Skeletal muscle tissue (tissue), 4 donors: ENCODE results near the gene DOCK8. TPM values are rescaled to one million over a fixed set of nuclear protein-coding genes. Genes with fewer than 3 reads are reported as not detected.
"Not testable (repeated sequence)": the region's sequence is repeated elsewhere in the genome, so short reads cannot be mapped to it uniquely, and the experiment has no call there.

Experiments
- H3K27ac ChIP-seq: one replicate; pipeline ENCODE4 v1.7.0; 2013; ENCODE audit warnings: mild to moderate bottlenecking, low read depth, low read length, inconsistent platforms
- H3K27me3 ChIP-seq, 3 donors: one replicate each; pipeline ENCODE4 v1.7.0; 2013; ENCODE audit warnings: low read length in 3 of 3; ENCODE audit not compliant: control insufficient read depth in 3 of 3, insufficient read depth in 3 of 3
- H3K36me3 ChIP-seq, 3 donors: one replicate each; pipeline ENCODE4 v1.7.0; 2013; ENCODE audit warnings: low read length in 3 of 3; ENCODE audit not compliant: control insufficient read depth in 3 of 3, insufficient read depth in 3 of 3
- H3K4me1 ChIP-seq, 3 donors: one replicate each; pipeline ENCODE4 v1.7.0; 2013; ENCODE audit warnings: low read length in 3 of 3, mild to moderate bottlenecking in 3 of 3; ENCODE audit not compliant: control insufficient read depth in 3 of 3, insufficient read depth in 3 of 3
- H3K4me3 ChIP-seq, 3 donors: one replicate each; pipeline ENCODE4 v1.7.0; 2013; ENCODE audit warnings: low read length in 3 of 3
- H3K9ac ChIP-seq, 3 donors: one replicate each; pipeline ENCODE4 v1.7.0; 2013; ENCODE audit warnings: low read length in 3 of 3, mild to moderate bottlenecking in 3 of 3, moderate library complexity in 2 of 3, low read depth in 1 of 3
- H3K9me3 ChIP-seq, 3 donors: one replicate each; pipeline ENCODE4 v1.7.0; 2013; ENCODE audit warnings: low read length in 3 of 3; ENCODE audit not compliant: control insufficient read depth in 3 of 3
- total RNA-seq: library from RNA; depleted of rRNA; stranded (reverse); fragments of >200 nt; gene quantifications from one replicate; pipeline ENCODE4 v1.2.3, GENCODE V29; 2014
- donor health status: Osteomylitis.

Gene DOCK8
- total RNA-seq, 1 donor from 2014 or later = 13.0 TPM

GRCh38 chr9:398085-398484 is 183.4 kb downstream of the DOCK8 start:
- Histone ChIP-seq H3K4me1 (no peaks in the 10 kb centered on the region), H3K9ac (no peak overlapping the region), H3K9me3 (no peaks in the 10 kb centered on the region), H3K27ac (no peak overlapping the region), H3K27me3 (no peaks in the 10 kb centered on the region), H3K4me3 (no peak overlapping the region), H3K36me3 (no peaks in the 10 kb centered on the region)

DNA sequence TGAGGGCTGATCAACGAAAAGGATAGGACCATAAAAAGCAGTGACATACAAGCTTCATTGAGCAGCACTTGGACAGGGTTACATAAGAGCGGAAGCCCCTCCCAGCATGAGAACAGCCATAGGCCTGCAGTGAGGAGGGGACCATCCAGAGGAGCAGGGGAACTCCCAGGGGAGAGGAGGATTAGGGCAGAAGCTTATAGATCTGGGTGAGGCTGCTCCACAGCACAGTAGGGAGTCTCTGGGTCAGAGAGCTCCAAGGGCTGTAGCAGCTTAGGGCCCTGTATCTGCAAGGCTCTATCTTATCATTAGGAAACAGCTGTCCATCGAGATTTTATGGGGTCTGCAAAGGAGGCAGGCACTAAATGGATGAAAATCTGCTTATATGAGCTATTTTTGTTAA is 186.6 kb downstream of the DOCK8 start:
- Histone ChIP-seq H3K27me3 (no peaks in the 10 kb centered on the region), H3K27ac (no peak overlapping the region), H3K4me3 (no peak overlapping the region), H3K36me3 (no peaks in the 10 kb centered on the region), H3K9me3 (no peaks in the 10 kb centered on the region), H3K4me1 (no peaks in the 10 kb centered on the region), H3K9ac (no peak overlapping the region)

- Histone ChIP-seq H3K36me3 (no peaks in the 10 kb centered on the region), H3K27ac (no peak overlapping the region), H3K9ac (no peak overlapping the region), H3K4me1 (peaks cover 0 to 4% (median 0%) of the 10 kb centered on the region in 3 donors), H3K4me3 (no peak overlapping the region), H3K9me3 (no peaks in the 10 kb centered on the region), H3K27me3 (no peaks in the 10 kb centered on the region)
Observed at GRCh38 chr9:404234-404633, 189.6 kb downstream of the DOCK8 start.

GRCh38 chr9:405341-405740 is 190.7 kb downstream of the DOCK8 start:
- no peaks in the 10 kb centered on the region for H3K27me3 ChIP-seq
- no peak overlapping the region for H3K4me3 ChIP-seq
- no peaks in the 10 kb centered on the region for H3K9me3 ChIP-seq
- H3K27ac ChIP-seq = no peak overlapping the region
- peaks cover 0 to 4% (median 0%) of the 10 kb centered on the region in 3 donors for H3K4me1 ChIP-seq
- no peak overlapping the region for H3K9ac ChIP-seq
- H3K36me3 ChIP-seq = no peaks in the 10 kb centered on the region

GRCh38 chr9:406886-407654 is 192.4 kb downstream of the DOCK8 start:
- Histone ChIP-seq H3K9ac (no peak overlapping the region), H3K4me1 (peaks cover 0 to 4% (median 0%) of the 10 kb centered on the region in 3 donors), H3K4me3 (no peak overlapping the region), H3K36me3 (no peaks in the 10 kb centered on the region), H3K27ac (no peak overlapping the region), H3K9me3 (no peaks in the 10 kb centered on the region), H3K27me3 (no peaks in the 10 kb centered on the region)

DNA sequence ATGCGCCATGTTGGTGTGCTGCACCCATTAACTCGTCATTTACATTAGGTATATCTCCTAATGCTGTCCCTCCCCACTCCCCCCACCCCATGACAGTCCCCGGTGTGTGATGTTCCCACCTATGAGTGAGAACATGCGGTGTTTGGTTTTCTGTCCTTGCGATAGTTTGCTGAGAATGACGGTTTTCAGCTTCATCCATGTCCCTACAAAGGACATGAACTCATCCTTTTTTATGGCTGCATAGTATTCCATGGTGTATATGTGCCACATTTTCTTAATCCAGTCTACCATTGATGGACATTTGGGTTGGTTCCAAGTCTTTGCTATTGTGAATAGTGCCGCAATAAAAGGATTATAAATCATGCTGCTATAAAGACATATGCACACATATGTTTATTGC is 195.0 kb downstream of the DOCK8 start:
- H3K4me1 ChIP-seq, H3K9me3 ChIP-seq, H3K9ac ChIP-seq, H3K27ac ChIP-seq, H3K4me3 ChIP-seq, H3K36me3 ChIP-seq, H3K27me3 ChIP-seq: not testable (repeated sequence)

DNA sequence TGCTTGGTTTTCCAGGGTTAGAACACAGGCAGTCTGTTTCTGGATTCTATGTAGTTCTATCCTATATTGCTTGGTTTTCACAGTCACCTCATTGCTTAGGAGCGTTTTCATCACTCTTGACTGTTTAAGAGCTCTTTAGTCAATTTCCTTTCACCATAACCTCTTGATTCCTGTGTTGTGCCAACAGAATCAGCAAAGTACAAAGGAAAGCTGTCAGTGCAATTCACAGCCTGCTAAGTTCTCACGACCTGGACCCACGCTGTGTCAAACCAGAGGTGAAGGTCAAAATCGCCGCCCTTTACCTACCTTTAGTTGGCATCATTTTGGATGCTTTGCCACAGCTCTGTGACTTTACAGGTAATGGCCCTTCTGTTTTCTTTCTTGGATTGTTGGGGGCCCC is 199.9 kb downstream of the DOCK8 start:
- no peak overlapping the region for H3K9ac ChIP-seq
- H3K27ac ChIP-seq = no peak overlapping the region
- H3K9me3 ChIP-seq = no peaks in the 10 kb centered on the region
- no peaks in the 10 kb centered on the region for H3K4me1 ChIP-seq
- H3K36me3 ChIP-seq = no peaks in the 10 kb centered on the region
- no peaks in the 10 kb centered on the region for H3K27me3 ChIP-seq
- H3K4me3 ChIP-seq = no peak overlapping the region

DNA sequence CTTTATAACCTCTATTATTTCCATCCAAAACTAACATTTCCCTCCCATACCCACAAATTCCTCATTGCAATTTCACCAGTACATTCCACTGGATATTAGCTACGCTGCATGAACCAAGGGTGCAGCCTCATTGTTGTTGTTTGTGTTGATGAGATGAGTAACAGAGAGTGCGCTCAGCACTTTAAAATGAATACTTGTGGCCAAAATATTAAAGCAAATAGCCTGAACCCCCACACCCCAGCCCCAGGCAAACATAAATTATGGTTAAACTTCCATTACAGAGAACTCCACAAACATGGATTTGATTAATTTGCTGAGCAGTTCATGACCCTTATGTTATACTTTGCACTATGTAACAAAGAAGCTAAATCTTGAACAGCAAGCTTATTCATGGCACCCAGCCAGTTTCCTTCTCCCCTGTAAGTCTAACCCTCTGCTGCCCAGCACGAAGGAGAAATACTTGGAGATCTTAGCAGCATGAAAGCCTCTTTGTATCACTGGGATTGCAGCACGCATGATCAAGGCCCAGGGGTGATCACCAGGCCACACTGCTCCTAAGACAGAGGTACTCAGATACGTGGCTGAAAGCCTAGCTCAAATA is 205.0 kb downstream of the DOCK8 start:
- no peaks in the 10 kb centered on the region for H3K9me3 ChIP-seq
- H3K36me3 ChIP-seq = peaks cover 0 to 4% (median 2%) of the 10 kb centered on the region in 3 donors
- H3K4me1 ChIP-seq = no peaks in the 10 kb centered on the region
- H3K27ac ChIP-seq = no peak overlapping the region
- no peak overlapping the region for H3K9ac ChIP-seq
- H3K27me3 ChIP-seq = no peaks in the 10 kb centered on the region
- no peak overlapping the region for H3K4me3 ChIP-seq

DNA sequence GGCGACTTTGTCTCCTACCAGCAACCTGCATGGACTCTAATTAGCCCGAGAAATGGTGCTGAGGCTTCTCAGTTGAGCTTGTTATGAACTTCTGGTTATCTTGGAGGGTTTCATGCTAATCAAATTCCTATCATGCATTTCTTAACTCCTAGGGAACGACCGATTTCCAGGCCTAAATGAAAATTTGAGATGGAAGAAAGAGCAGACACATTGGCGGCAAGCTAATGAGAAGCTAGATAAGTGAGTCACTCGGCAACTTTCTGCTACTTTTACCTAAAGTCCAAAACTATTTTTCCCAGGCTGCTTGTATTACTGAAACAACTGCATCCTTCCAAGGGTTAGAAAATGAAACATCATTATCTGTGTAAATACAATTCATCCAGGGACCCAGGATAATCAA is 207.2 kb downstream of the DOCK8 start:
- no peak overlapping the region for H3K27ac ChIP-seq
- no peaks in the 10 kb centered on the region for H3K9me3 ChIP-seq
- H3K9ac ChIP-seq = no peak overlapping the region
- H3K36me3 ChIP-seq = peaks cover 0 to 4% (median 2%) of the 10 kb centered on the region in 3 donors
- H3K4me1 ChIP-seq = no peaks in the 10 kb centered on the region
- H3K4me3 ChIP-seq = no peak overlapping the region
- H3K27me3 ChIP-seq = no peaks in the 10 kb centered on the region

DNA sequence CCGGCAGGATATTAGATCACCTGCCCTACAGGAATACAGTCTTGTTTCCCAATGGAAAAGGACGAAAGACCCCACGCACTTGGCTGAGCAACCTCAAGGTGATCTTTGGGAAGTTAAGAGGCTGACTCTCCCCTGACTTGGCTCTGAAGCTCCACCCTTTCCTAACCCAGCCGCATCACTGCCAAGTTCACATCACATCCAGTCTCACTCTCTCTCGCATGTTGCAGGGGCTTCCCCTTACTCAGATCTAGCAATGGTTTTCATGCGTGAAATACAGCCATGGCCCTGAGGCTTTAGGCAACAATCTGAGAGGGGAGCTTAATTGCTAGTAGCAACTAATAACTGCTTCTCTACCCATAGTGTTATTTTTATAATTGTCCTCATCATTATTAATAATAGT is 211.6 kb downstream of the DOCK8 start:
- no peaks in the 10 kb centered on the region for H3K4me1 ChIP-seq
- H3K9me3 ChIP-seq = no peaks in the 10 kb centered on the region
- no peaks in the 10 kb centered on the region for H3K27me3 ChIP-seq
- H3K4me3 ChIP-seq = no peak overlapping the region
- no peaks in the 10 kb centered on the region for H3K36me3 ChIP-seq
- H3K27ac ChIP-seq = no peak overlapping the region
- H3K9ac ChIP-seq = no peak overlapping the region
